B cell (primary cell): ENCODE results near the gene MRPL20. TPM values are rescaled to one million over a fixed set of nuclear protein-coding genes. Genes with fewer than 3 reads are reported as not detected.
"Not testable (repeated sequence)": the region's sequence is repeated elsewhere in the genome, so short reads cannot be mapped to it uniquely, and the experiment has no call there.

ENCODE experiments used
- ATAC-seq: fragments of 200-7000 bp; cut with Tn5 transposase; one replicate; pipeline ENCODE4 v1.10.0; 2021; ENCODE audit warnings: low read depth, mild to moderate bottlenecking, moderate number of reproducible peaks, moderate library complexity
- CTCF ChIA-PET: fragments of 350-600 bp; sonication (Branson Sonifier 250); formaldehyde crosslinking; loops from one replicate; lab custom pipeline; 2021; ENCODE audit warnings: antibody characterized with exemption, inconsistent platforms; lab: Charles Lee
- POLR2A ChIA-PET: fragments of 350-600 bp; sonication (Branson Sonifier 250); formaldehyde crosslinking; loops from one replicate; lab custom pipeline; 2021; ENCODE audit warnings: antibody characterized with exemption; lab: Charles Lee
- DNase-seq: peaks from one replicate; pipeline ENCODE4 v3.0.0; 2013
- H2AFZ ChIP-seq: 2 replicates; pipeline ENCODE4 v1.6.1; 2012; ENCODE audit warnings: mild to moderate bottlenecking, low read depth, low read length; ENCODE audit not compliant: insufficient read depth, poor library complexity, severe bottlenecking
- H3K27ac ChIP-seq, 2 donors: 1 replicate in 1 of 2; 2 replicates in 1 of 2; pipeline ENCODE4 v1.5.1; 2012 to 2013; ENCODE audit warnings: low read length in 2 of 2, mild to moderate bottlenecking in 2 of 2, moderate library complexity in 1 of 2
- H3K27me3 ChIP-seq, 4 experiments: fragments of 200-600 bp in 1 of 4; sonication (generic) in 1 of 4; replicated peaks in 1 of 4; 1 replicate in 2 of 4; 2 replicates in 2 of 4; pipeline versions ENCODE4 v1.6.1 to v1.7.0; 2013 to 2016; ENCODE audit warnings: low read length in 3 of 4, mild to moderate bottlenecking in 2 of 4, mixed read lengths in 1 of 4, moderate library complexity in 1 of 4; ENCODE audit not compliant: insufficient read depth in 4 of 4, control insufficient read depth in 3 of 4; ENCODE audit errors: control extremely low read depth in 1 of 4
- H3K36me3 ChIP-seq, 2 experiments: replicated peaks in 1 of 2; 1 replicate in 1 of 2; 2 replicates in 1 of 2; pipeline versions ENCODE4 v1.6.1 to v1.7.1; 2013; ENCODE audit warnings: low read length in 1 of 2; ENCODE audit not compliant: insufficient read depth in 2 of 2, control insufficient read depth in 1 of 2; ENCODE audit errors: control extremely low read depth in 1 of 2, extremely low read depth in 1 of 2
- H3K4me1 ChIP-seq, 2 donors: fragments of 200-600 bp in 1 of 2; sonication (generic) in 1 of 2; 1 replicate in 1 of 2; 2 replicates in 1 of 2; pipeline versions ENCODE4 v1.5.1 to v1.6.1; 2013 to 2017; ENCODE audit warnings: low read length in 2 of 2; ENCODE audit not compliant: control insufficient read depth in 2 of 2, insufficient read depth in 2 of 2
- H3K4me2 ChIP-seq: replicated peaks from 2 replicates; pipeline ENCODE3; 2012; ENCODE audit warnings: mild to moderate bottlenecking, low read depth, low read length; ENCODE audit not compliant: poor library complexity, severe bottlenecking
- H3K4me3 ChIP-seq, 5 experiments: fragments of 200-600 bp in 1 of 5; sonication (generic) in 1 of 5; 1 replicate in 3 of 5; 2 replicates in 2 of 5; pipeline versions ENCODE4 v1.5.1 to v1.7.0; 2011 to 2016; ENCODE audit warnings: low read length in 4 of 5, mild to moderate bottlenecking in 4 of 5, low read depth in 2 of 5, control low read depth in 1 of 5, moderate library complexity in 1 of 5; ENCODE audit not compliant: insufficient read depth in 1 of 5; ENCODE audit errors: control extremely low read depth in 1 of 5, extremely low read depth in 1 of 5
- H3K79me2 ChIP-seq: fragments of 200-600 bp; sonication (generic); one replicate; pipeline ENCODE4 v1.6.0; 2016; ENCODE audit warnings: low read length; ENCODE audit not compliant: control insufficient read depth, insufficient read depth
- H3K9ac ChIP-seq: fragments of 200-600 bp; sonication (generic); 2 replicates; pipeline ENCODE4 v1.6.1; 2017; ENCODE audit warnings: mild to moderate bottlenecking, low read length, moderate library complexity
- H3K9me3 ChIP-seq, 3 donors: one replicate each; pipeline versions ENCODE4 v1.6.1 to v1.7.1; 2013; ENCODE audit warnings: low read length in 2 of 3; ENCODE audit not compliant: control insufficient read depth in 2 of 3, insufficient read depth in 1 of 3; ENCODE audit errors: control extremely low read depth in 1 of 3
- H4K20me1 ChIP-seq: 2 replicates; pipeline ENCODE4 v1.6.0; 2012; ENCODE audit warnings: mild to moderate bottlenecking, low read length; ENCODE audit not compliant: insufficient read depth, control insufficient read depth, poor library complexity, severe bottlenecking
- H3K27ac Mint-ChIP-seq: one replicate; pipeline ENCODE4 v1.8.0; 2021; ENCODE audit warnings: mixed read lengths
- H3K27me3 Mint-ChIP-seq: one replicate; pipeline ENCODE4 v1.8.0; 2021; ENCODE audit warnings: mixed read lengths
- H3K4me1 Mint-ChIP-seq: one replicate; pipeline ENCODE4 v1.8.0; 2021; ENCODE audit warnings: mixed read lengths
- H3K4me3 Mint-ChIP-seq: one replicate; pipeline ENCODE4 v1.8.0; 2021; ENCODE audit warnings: mixed read lengths
- H3K9me3 Mint-ChIP-seq: one replicate; pipeline ENCODE4 v1.8.0; 2022; ENCODE audit warnings: mixed read lengths; ENCODE audit not compliant: insufficient read depth
- EZH2 ChIP-seq: IDR thresholded peaks from 2 replicates; pipeline ENCODE4 v1.6.1; 2012; ENCODE audit warnings: borderline replicate concordance, low read depth, mild to moderate bottlenecking, moderate library complexity, low read length; ENCODE audit not compliant: insufficient read depth, poor library complexity, severe bottlenecking
- WGBS: methylation state at CpG from one replicate; pipeline ENCODE4 v1.1.5; 2013; ENCODE audit warnings: missing lambda C conversion rate; ENCODE audit not compliant: insufficient coverage; 5-methylcytosine and 5-hydroxymethylcytosine counted together
- intact Hi-C: fragments of 100-400 bp; cut with micrococcal nuclease; formaldehyde crosslinking; loops from one replicate; pipeline ENCODE4 v1.10.0; 2022
- polyA plus RNA-seq: library from polyadenylated mRNA; depleted of rRNA; stranded (reverse); fragments of >200 nt; gene quantifications from 2 replicates; pipeline ENCODE4 v1.2.3, GENCODE V29; 2012
- total RNA-seq, 2 donors: library from RNA; stranded (reverse); fragments of 120-200 nt in 1 of 2; gene quantifications; 1 replicate in 1 of 2; 2 replicates in 1 of 2; pipeline versions ENCODE4 v1.2.3 to v1.2.4, GENCODE V29; 2013 to 2022
- TF ChIP-seq, protein P1 (sequence below): fragments of 200-600 bp; IDR thresholded peaks from one replicate; pipeline ENCODE4 v1.8.0; 2022; ENCODE audit warnings: antibody characterized with exemption, mild to moderate bottlenecking

The MRPL20 gene
- total and polyA plus RNA-seq, 2 donors (not counting 1 experiment from before 2014, with no cell fraction given), result 55.9 to 119 TPM

DNA sequence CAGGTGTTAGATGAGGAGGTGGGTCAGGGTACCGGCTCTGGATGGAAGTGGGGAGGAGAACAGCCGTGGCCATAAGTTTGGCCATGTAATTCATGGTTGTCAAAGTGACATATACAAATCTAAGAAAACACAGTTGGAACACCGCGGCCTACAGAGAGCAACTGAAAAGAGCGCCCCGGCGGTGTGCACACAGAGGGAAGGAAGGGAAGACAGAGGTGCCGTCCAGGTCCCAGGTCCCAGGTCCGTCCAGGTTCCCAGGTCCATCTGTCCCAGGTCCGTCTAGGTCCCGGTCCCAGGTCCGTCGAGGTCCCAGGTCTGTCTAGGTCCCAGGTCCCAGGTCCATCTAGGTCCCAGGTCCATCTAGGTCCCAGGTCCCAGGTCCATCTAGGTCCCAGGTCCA is 4.5 kb upstream of the MRPL20 start:
- no peak overlapping the region for H3K9ac ChIP-seq
- H3K9me3 ChIP-seq, result no peaks in the 10 kb centered on the region
- DNase-seq, result no peak
- no peaks in the 10 kb centered on the region for H3K9me3 Mint-ChIP-seq
- ATAC-seq, result no peak
- ChIA-PET CTCF (no interaction called here), POLR2A (no interaction called here)
- peaks cover 16% of the 10 kb centered on the region for H4K20me1 ChIP-seq
- H3K27ac ChIP-seq, result no peak overlapping the region
- no peak overlapping the region for H3K4me3 Mint-ChIP-seq
- peaks cover 10 to 13% of the 10 kb centered on the region in 2 donors for H3K4me1 ChIP-seq
- H3K4me1 Mint-ChIP-seq, result peaks cover 20% of the 10 kb centered on the region
- H3K36me3 ChIP-seq, result peaks cover 0 to 2% of the 10 kb centered on the region in 2 experiments
- H3K27ac Mint-ChIP-seq, result no peak overlapping the region
- peaks cover 40% of the 10 kb centered on the region for H3K79me2 ChIP-seq
- intact Hi-C loops, result no loop called here
- no peak overlapping the region for H3K4me3 ChIP-seq
- TF ChIP-seq, protein P1, sequence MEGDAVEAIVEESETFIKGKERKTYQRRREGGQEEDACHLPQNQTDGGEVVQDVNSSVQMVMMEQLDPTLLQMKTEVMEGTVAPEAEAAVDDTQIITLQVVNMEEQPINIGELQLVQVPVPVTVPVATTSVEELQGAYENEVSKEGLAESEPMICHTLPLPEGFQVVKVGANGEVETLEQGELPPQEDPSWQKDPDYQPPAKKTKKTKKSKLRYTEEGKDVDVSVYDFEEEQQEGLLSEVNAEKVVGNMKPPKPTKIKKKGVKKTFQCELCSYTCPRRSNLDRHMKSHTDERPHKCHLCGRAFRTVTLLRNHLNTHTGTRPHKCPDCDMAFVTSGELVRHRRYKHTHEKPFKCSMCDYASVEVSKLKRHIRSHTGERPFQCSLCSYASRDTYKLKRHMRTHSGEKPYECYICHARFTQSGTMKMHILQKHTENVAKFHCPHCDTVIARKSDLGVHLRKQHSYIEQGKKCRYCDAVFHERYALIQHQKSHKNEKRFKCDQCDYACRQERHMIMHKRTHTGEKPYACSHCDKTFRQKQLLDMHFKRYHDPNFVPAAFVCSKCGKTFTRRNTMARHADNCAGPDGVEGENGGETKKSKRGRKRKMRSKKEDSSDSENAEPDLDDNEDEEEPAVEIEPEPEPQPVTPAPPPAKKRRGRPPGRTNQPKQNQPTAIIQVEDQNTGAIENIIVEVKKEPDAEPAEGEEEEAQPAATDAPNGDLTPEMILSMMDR, result no peak
- no peak for TF ChIP-seq EZH2
- no peaks in the 10 kb centered on the region for H3K27me3 Mint-ChIP-seq
- H3K27me3 ChIP-seq, result no peaks in the 10 kb centered on the region
- no peak overlapping the region for H2AFZ ChIP-seq
- H3K4me2 ChIP-seq, result no peak overlapping the region
- WGBS, result 97% methylated on average over 11 of the region's 13 CpGs

DNA sequence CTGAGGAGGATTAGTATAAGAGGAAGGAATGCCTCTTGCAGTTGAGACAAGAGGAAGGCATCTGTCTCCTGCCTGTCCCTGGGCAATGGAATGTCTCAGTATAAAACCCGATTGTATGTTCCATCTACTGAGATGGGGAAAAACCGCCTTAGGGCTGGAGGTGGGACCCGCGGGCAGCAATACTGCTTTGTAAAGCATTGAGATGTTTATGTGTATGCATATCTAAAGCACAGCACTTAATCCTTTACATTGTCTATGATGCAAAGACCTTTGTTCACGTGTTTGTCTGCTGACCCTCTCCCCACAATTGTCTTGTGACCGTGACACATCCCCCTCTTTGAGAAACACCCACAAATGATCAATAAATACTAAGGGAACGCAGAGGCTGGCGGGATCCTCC is 3.1 kb upstream of the MRPL20 start:
- CTCF ChIA-PET, H3K4me3 Mint-ChIP-seq, DNase-seq, ATAC-seq, H3K27me3 ChIP-seq, H3K27ac Mint-ChIP-seq, H3K27me3 Mint-ChIP-seq, H3K9me3 Mint-ChIP-seq, H2AFZ ChIP-seq, intact Hi-C loops, H3K27ac ChIP-seq, POLR2A ChIA-PET, H3K4me2 ChIP-seq, H3K9me3 ChIP-seq, H3K9ac ChIP-seq, H3K4me3 ChIP-seq: not testable (repeated sequence)
- Histone ChIP-seq H4K20me1 (peaks cover 30% of the 10 kb centered on the region), H3K4me1 (peaks cover 21 to 26% of the 10 kb centered on the region in 2 donors), H3K79me2 (peaks cover 54% of the 10 kb centered on the region), H3K36me3 (peaks cover 0 to 13% of the 10 kb centered on the region in 2 experiments)
- peaks cover 30% of the 10 kb centered on the region for H3K4me1 Mint-ChIP-seq
- no CpG with 5 or more reads among the region's 8 CpGs for whole genome bisulfite sequencing
